SHP77 (cell line): ENCODE data around the gene KDM6B.
A peak's percentile ranks its signal among the peaks of the same experiment; 100 is the strongest.

Experiments
- DNase-seq, 2 experiments: peaks; one replicate each; lab custom pipeline; 2025; lab: John Stamatoyannopoulos, UW

The KDM6B gene

DNA sequence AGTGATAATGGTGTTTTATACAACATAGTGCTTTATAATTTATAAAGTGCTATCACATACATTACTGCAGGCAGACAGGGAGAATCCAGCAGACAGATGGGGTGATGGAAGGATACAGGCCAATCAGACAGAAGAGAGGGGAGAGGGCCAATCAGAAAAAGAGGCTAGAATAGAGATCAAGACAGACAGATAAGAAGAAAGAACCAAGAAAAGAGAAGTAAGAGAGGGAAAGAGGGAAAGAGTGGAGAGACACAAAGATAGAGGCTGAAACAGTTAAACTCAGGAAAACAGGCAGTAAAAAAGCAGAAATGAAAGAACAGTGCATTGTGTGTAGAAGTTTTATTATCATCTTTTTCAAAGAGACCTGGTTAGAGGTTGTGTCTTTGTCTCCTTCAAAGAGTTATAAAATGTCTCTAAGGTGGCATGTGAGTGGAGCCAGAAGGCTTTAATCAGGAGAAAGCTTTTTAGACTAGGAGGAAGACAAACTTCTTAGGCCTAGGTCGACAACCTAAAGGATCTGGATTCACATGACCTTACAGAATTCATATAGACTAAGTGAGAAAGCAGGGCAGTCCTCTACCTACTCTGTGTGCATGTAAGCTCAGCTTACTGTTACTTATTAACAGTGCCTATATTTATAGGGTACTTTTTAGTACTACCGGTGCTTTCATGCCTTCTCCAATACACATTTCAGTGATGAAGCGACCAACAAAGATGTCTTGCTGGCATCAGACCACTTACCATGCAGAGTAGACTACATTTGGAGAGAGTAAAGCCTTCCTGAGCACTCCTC is 46.3 kb downstream of the KDM6B start:
- no peak for DNase-seq

GRCh38 chr17:7881276-7882054 is 47.4 kb downstream of the KDM6B start:
- DNase-seq, result peak; percentile 77 to 79

DNA sequence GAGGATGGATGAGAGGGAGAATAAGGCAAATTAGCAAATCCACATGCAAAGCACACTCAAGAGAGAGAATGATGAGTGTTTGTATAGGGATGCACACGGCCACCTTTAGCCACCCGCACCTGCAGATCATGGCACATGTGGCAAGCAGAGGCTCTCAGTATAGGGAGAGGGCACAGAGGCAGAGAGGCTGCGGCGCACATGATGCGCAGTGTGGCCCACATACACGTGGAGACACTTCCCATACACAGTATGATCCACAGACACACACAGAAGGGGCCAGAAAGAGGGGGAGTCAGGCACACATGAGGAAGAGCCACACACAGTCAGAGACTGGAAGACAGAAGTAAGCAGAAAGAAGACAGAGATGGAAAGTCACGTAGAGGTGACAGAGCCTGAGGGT is 48.1 kb downstream of the KDM6B start:
- DNase-seq, result peak; percentile 82 to 87

GRCh38 chr17:7882629-7883028 is 48.6 kb downstream of the KDM6B start:
- peak in 1 of 2 experiments; percentile 50 for DNase-seq
